Measurements from ENCODE around the gene GOLGA6L6.
"Not testable (repeated sequence)": the region's sequence is repeated elsewhere in the genome, so short reads cannot be mapped to it uniquely, and the experiment has no call there.

The GOLGA6L6 gene

GRCh38 chr15:20541700-20542099, at the start of gene GOLGA6L6:
Gene GOLGA6L6, minus strand, starts transcription at chr15:20541800. Its CDS starts 91 bp downstream, at chr15:20541709.
- not testable (repeated sequence) for DNase-seq (ENCODE audit: low read depth); H3K9ac ChIP-seq (ENCODE audit: low read length); H3K27me3 ChIP-seq (replicated peaks; ENCODE audit: control insufficient read depth, insufficient read depth, low read length); H3K4me1 ChIP-seq (ENCODE audit: control insufficient read depth, insufficient read depth, low read length); H3K36me3 ChIP-seq (ENCODE audit: control insufficient read depth, insufficient read depth, low read length, severe bottlenecking); H3K4me3 ChIP-seq (ENCODE audit: low read length); H3K9me3 ChIP-seq (ENCODE audit: control insufficient read depth, low read length)

DNA sequence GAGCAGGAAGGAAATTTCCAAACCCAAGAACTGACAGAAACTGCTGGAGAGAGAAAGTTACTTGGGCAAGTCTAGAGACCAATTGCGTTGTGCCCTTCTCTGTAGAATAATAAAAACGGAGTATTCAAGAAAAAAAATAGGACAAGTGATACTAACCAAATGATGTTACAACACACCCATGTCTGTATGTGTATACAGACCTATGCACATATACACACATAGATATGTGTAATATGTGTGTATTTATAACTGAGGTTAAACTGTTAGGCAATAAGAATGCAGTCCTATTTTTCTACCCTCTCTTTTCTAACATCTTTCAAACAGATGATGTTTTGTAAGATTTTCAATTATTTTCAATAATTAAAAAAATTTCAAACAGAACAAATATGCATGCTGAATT, 48.5 kb upstream of the GOLGA6L6 start:
- DNase-seq (ENCODE audit: low read depth); H3K4me1 ChIP-seq (ENCODE audit: control insufficient read depth, insufficient read depth, low read length); H3K27me3 ChIP-seq (replicated peaks; ENCODE audit: control insufficient read depth, insufficient read depth, low read length); H3K9me3 ChIP-seq (ENCODE audit: control insufficient read depth, low read length); H3K4me3 ChIP-seq (ENCODE audit: low read length); H3K36me3 ChIP-seq (ENCODE audit: control insufficient read depth, insufficient read depth, low read length, severe bottlenecking); H3K9ac ChIP-seq (ENCODE audit: low read length): not testable (repeated sequence)

GRCh38 chr15:20586821-20587220, 45.2 kb upstream of the GOLGA6L6 start:
- not testable (repeated sequence) for H3K9ac ChIP-seq (ENCODE audit: low read length); DNase-seq (ENCODE audit: low read depth); H3K4me1 ChIP-seq (ENCODE audit: control insufficient read depth, insufficient read depth, low read length); H3K4me3 ChIP-seq (ENCODE audit: low read length); H3K9me3 ChIP-seq (ENCODE audit: control insufficient read depth, low read length); H3K36me3 ChIP-seq (ENCODE audit: control insufficient read depth, insufficient read depth, low read length, severe bottlenecking); H3K27me3 ChIP-seq (replicated peaks; ENCODE audit: control insufficient read depth, insufficient read depth, low read length)

DNA sequence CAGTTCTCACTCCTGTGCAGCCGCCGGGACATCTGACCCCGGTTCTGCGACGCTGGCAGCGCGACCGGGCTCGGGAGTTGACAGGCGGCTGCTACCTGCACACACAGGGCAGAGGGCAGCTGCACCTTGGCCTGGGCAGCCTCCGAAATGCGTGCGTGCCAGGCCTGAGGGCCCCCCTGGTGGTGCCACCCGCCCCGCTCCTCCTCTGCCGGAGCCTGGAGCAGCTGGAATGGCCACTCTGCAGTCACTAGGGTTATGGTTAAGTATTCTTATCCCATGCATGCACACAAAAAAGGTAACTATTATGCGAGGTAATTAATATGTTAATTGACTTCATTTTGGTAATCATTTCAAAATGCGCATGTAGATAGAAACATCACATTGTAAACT, 41.1 kb upstream of the GOLGA6L6 start:
- not testable (repeated sequence) for H3K9me3 ChIP-seq (ENCODE audit: control insufficient read depth, low read length); DNase-seq (ENCODE audit: low read depth)

GRCh38 chr15:20582109-20582725, 40.6 kb upstream of the GOLGA6L6 start:
- H3K36me3 ChIP-seq (ENCODE audit: control insufficient read depth, insufficient read depth, low read length, severe bottlenecking); DNase-seq (ENCODE audit: low read depth); H3K9ac ChIP-seq (ENCODE audit: low read length); H3K4me3 ChIP-seq (ENCODE audit: low read length); H3K27me3 ChIP-seq (replicated peaks; ENCODE audit: control insufficient read depth, insufficient read depth, low read length); H3K4me1 ChIP-seq (ENCODE audit: control insufficient read depth, insufficient read depth, low read length); H3K9me3 ChIP-seq (ENCODE audit: control insufficient read depth, low read length): not testable (repeated sequence)

More for the DNA sequence above, 41.1 kb upstream of the GOLGA6L6 start:
- not testable (repeated sequence) for H3K27me3 ChIP-seq (replicated peaks; ENCODE audit: control insufficient read depth, insufficient read depth, low read length); H3K4me1 ChIP-seq (ENCODE audit: control insufficient read depth, insufficient read depth, low read length); H3K9ac ChIP-seq (ENCODE audit: low read length); H3K4me3 ChIP-seq (ENCODE audit: low read length); H3K36me3 ChIP-seq (ENCODE audit: control insufficient read depth, insufficient read depth, low read length, severe bottlenecking)

DNA sequence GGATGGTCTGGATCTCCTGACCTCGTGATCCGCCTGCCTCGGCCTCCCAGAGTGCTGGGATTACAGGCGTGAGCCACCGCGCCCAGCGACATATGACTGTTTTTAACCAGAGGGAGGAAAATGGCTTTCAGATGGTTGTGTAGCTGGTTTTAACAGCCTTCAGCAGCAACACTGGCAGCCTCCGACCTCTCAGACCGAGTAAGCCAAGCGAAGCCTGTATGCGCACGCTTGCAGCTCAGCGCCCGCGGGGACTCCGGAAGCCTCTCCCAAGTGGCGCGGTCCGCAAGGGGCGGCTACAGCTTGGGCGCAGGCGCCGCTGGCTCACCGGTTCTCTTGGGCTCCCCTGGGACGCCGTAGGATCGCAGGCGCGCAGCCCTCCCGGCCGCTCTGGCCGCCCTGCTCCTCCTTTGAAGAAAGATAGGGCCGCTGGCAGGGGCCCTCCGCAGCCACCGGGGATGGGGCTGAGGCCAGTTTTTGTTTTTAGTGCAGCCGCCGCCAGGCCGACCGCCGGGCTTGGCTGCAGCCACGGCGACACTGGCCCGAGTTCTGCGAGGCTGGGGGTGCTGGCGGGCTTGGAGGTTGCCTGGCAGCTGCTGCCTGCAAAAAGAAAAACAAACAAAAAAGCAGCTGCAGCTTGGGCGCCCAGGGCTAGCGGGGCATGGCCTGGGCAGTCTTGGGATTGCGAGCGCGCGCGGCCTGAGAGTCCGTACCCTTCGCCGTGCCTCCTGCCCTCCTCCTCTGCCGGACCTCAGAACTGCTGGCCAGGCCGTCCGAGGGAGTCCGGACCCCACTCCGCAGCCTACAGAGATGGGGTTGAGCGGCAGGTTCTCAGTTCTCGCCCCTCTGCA, 39.9 kb upstream of the GOLGA6L6 start:
- not testable (repeated sequence) for H3K27me3 ChIP-seq (replicated peaks; ENCODE audit: control insufficient read depth, insufficient read depth, low read length); DNase-seq (ENCODE audit: low read depth); H3K9ac ChIP-seq (ENCODE audit: low read length); H3K4me1 ChIP-seq (ENCODE audit: control insufficient read depth, insufficient read depth, low read length); H3K4me3 ChIP-seq (ENCODE audit: low read length); H3K9me3 ChIP-seq (ENCODE audit: control insufficient read depth, low read length); H3K36me3 ChIP-seq (ENCODE audit: control insufficient read depth, insufficient read depth, low read length, severe bottlenecking)

- H3K9me3 ChIP-seq (ENCODE audit: control insufficient read depth, low read length); H3K27me3 ChIP-seq (replicated peaks; ENCODE audit: control insufficient read depth, insufficient read depth, low read length); DNase-seq (ENCODE audit: low read depth); H3K9ac ChIP-seq (ENCODE audit: low read length); H3K4me1 ChIP-seq (ENCODE audit: control insufficient read depth, insufficient read depth, low read length); H3K4me3 ChIP-seq (ENCODE audit: low read length); H3K36me3 ChIP-seq (ENCODE audit: control insufficient read depth, insufficient read depth, low read length, severe bottlenecking): not testable (repeated sequence)
Measured at GRCh38 chr15:20579662-20580061, 38.1 kb upstream of the GOLGA6L6 start.

DNA sequence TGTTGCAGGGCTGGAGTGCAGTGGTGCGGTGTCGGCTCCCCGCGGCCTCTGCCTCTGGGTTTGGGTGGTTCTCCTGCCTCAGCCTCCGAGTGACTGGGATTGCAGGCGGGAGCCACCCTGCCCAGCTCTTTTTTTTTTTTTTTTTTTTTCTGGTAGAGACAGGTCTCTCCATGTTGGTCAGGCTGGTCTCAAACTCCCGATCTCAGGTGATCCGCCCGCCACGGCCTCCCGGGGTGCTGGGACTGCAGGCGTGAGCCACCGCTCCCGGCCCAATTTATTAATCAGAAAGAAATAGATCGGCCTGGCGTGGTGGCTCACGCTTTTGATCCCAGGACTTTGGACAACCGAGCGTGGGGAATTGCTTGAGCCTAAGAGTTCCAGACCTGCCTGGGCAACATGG, 9.7 kb upstream of the GOLGA6L6 start:
- not testable (repeated sequence) for H3K4me3 ChIP-seq (ENCODE audit: low read length); H3K9me3 ChIP-seq (ENCODE audit: control insufficient read depth, low read length); H3K9ac ChIP-seq (ENCODE audit: low read length); H3K36me3 ChIP-seq (ENCODE audit: control insufficient read depth, insufficient read depth, low read length, severe bottlenecking); H3K4me1 ChIP-seq (ENCODE audit: control insufficient read depth, insufficient read depth, low read length); H3K27me3 ChIP-seq (replicated peaks; ENCODE audit: control insufficient read depth, insufficient read depth, low read length); DNase-seq (ENCODE audit: low read depth)

DNA sequence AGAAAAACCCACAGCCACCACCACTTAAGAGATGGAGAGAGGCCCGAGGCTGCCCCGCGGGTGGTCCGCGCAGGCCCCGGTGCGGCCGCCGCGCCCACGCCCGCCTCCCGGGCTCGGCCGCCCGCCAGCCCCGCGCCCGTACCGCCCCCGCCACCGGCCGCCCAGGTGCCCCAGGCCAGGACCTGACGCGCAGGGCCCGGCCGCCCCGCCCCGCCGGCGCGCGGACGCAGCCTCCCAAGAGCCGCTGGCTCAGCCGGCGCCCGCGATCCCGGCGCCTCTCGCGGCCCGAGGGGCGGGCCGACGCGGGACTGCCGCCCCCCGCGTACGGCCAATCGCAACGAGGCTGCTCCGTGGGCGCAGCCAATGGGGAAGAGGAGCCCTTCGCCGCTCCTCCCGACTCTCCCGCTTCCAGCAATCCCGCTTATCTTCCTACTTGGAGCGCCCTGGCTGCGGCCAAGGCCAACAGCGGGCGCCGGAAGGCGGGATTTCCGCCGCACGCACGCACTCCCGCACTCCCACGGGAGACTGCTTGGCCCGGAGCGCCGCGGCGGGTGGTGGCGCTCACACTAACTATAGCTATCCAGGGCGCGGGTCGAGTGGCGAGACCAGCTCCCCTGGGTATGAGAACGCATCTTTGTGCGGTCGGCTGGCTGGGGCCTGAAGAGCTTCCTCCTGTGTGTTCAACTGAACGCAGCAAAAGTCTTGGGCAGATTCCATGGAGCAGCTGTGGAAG, 35.5 kb downstream of the GOLGA6L6 start:
- H3K4me1 ChIP-seq (ENCODE audit: control insufficient read depth, insufficient read depth, low read length); H3K4me3 ChIP-seq (ENCODE audit: low read length); H3K9me3 ChIP-seq (ENCODE audit: control insufficient read depth, low read length); H3K9ac ChIP-seq (ENCODE audit: low read length); DNase-seq (ENCODE audit: low read depth); H3K36me3 ChIP-seq (ENCODE audit: control insufficient read depth, insufficient read depth, low read length, severe bottlenecking); H3K27me3 ChIP-seq (replicated peaks; ENCODE audit: control insufficient read depth, insufficient read depth, low read length): not testable (repeated sequence)

- H3K36me3 ChIP-seq (ENCODE audit: control insufficient read depth, insufficient read depth, low read length, severe bottlenecking); H3K9ac ChIP-seq (ENCODE audit: low read length); H3K9me3 ChIP-seq (ENCODE audit: control insufficient read depth, low read length); H3K4me1 ChIP-seq (ENCODE audit: control insufficient read depth, insufficient read depth, low read length); H3K27me3 ChIP-seq (replicated peaks; ENCODE audit: control insufficient read depth, insufficient read depth, low read length); DNase-seq (ENCODE audit: low read depth); H3K4me3 ChIP-seq (ENCODE audit: low read length): not testable (repeated sequence)
Measured at GRCh38 chr15:20502839-20503238, 38.8 kb downstream of the GOLGA6L6 start.

- not testable (repeated sequence) for H3K27me3 ChIP-seq (replicated peaks; ENCODE audit: control insufficient read depth, insufficient read depth, low read length); H3K4me3 ChIP-seq (ENCODE audit: low read length); H3K36me3 ChIP-seq (ENCODE audit: control insufficient read depth, insufficient read depth, low read length, severe bottlenecking); H3K4me1 ChIP-seq (ENCODE audit: control insufficient read depth, insufficient read depth, low read length); H3K9me3 ChIP-seq (ENCODE audit: control insufficient read depth, low read length); DNase-seq (ENCODE audit: low read depth); H3K9ac ChIP-seq (ENCODE audit: low read length)
Measured at GRCh38 chr15:20501512-20502222, 39.9 kb downstream of the GOLGA6L6 start.

All from adipocyte (in vitro differentiated cells).